Measurements from ENCODE around the gene SH3D19.
A peak's percentile ranks its signal among the peaks of the same experiment; 100 is the strongest.
"Not testable (repeated sequence)": the region's sequence is repeated elsewhere in the genome, so short reads cannot be mapped to it uniquely, and the experiment has no call there.

The SH3D19 gene

GRCh38 chr4:151144329-151145072 is 180.9 kb downstream of the SH3D19 start:
- no peak for DNase-seq

- DNase-seq: no peak
These were observed 181.6 kb downstream of the SH3D19 start for GRCh38 chr4:151143811-151144210.

GRCh38 chr4:151143162-151143561 is 182.2 kb downstream of the SH3D19 start:
- DNase-seq: no peak

GRCh38 chr4:151142758-151143157 is 182.6 kb downstream of the SH3D19 start:
- no peak for DNase-seq

GRCh38 chr4:151139814-151140213 is 185.6 kb downstream of the SH3D19 start:
- DNase-seq: no peak

- not testable (repeated sequence) for DNase-seq
These were observed 189.4 kb downstream of the SH3D19 start for GRCh38 chr4:151136048-151136447.

- DNase-seq: no peak
These were observed 192.1 kb downstream of the SH3D19 start for GRCh38 chr4:151133311-151133710.

- DNase-seq: no peak
These were observed 195.6 kb downstream of the SH3D19 start for GRCh38 chr4:151129796-151130195.

GRCh38 chr4:151117371-151117962 is 207.9 kb downstream of the SH3D19 start:
- peak; percentile 40 for DNase-seq

- no peak for DNase-seq
These were observed 210.4 kb downstream of the SH3D19 start for GRCh38 chr4:151114986-151115385.

- no peak for DNase-seq
These were observed 211.1 kb downstream of the SH3D19 start for GRCh38 chr4:151114338-151114737.

- DNase-seq: no peak
These were observed 215.2 kb downstream of the SH3D19 start for GRCh38 chr4:151110236-151110635.

- no peak for DNase-seq
These were observed 218.3 kb downstream of the SH3D19 start for GRCh38 chr4:151107063-151107462.

GRCh38 chr4:151105454-151106032 is 219.9 kb downstream of the SH3D19 start:
- DNase-seq: no peak

- DNase-seq: no peak
These were observed 220.8 kb downstream of the SH3D19 start for GRCh38 chr4:151104621-151105020.

- DNase-seq: no peak
These were observed 221.6 kb downstream of the SH3D19 start for GRCh38 chr4:151103758-151104157.

GRCh38 chr4:151100531-151100930 is 224.9 kb downstream of the SH3D19 start:
- no peak for DNase-seq

- DNase-seq: no peak
These were observed 225.4 kb downstream of the SH3D19 start for GRCh38 chr4:151099976-151100417.

GRCh38 chr4:151099229-151099975 is 226.0 kb downstream of the SH3D19 start, which contains the start of gene RPS3A:
RPS3A (plus strand) TSS chr4:151099628; CDS start chr4:151099653, 25 bp downstream.
- peak; percentile 98 for DNase-seq

GRCh38 chr4:151098979-151099228 is 226.5 kb downstream of the SH3D19 start:
- DNase-seq: no peak

- no peak for DNase-seq
These were observed 227.6 kb downstream of the SH3D19 start for GRCh38 chr4:151097759-151098158.

- DNase-seq: no peak
These were observed 230.3 kb downstream of the SH3D19 start for GRCh38 chr4:151095142-151095541.

- DNase-seq: no peak
These were observed 231.1 kb downstream of the SH3D19 start for GRCh38 chr4:151094290-151094751.

- DNase-seq: no peak
These were observed 232.2 kb downstream of the SH3D19 start for GRCh38 chr4:151093203-151093602.

Measured in CD4-positive, alpha-beta T cell treated with Interleukin-4 for 4 hours (primary cell).